IMR-90 (cell line): Measurements from ENCODE around the gene C20orf202. TPM values are rescaled to one million over a fixed set of nuclear protein-coding genes. Genes with fewer than 3 reads are reported as not detected.

ENCODE experiments used
- ATAC-seq: fragments of 200-7000 bp; cut with Tn5 transposase; 2 replicates; pipeline ENCODE4 v1.9.1; 2020; ENCODE audit warnings: low read depth, mild to moderate bottlenecking, moderate library complexity
- BruUV-seq: library from RNA; stranded (reverse); fragments of 400-500 nt; replicated peaks from 2 replicates; lab custom pipeline; 2021; lab: Mats Ljungman, UMichigan
- CTCF ChIA-PET: fragments of 300-600 bp; formaldehyde crosslinking; extraction: SDS; loops from one replicate; lab custom pipeline; 2021; ENCODE audit warnings: antibody characterized with exemption; lab: Yijun Ruan, JAX
- POLR2A ChIA-PET: fragments of 300-600 bp; sonication (Branson Sonifier 250); formaldehyde crosslinking; loops from one replicate; lab custom pipeline; 2022; ENCODE audit warnings: antibody characterized with exemption; ENCODE audit not compliant: unreplicated experiment; lab: Charles Lee
- DNase-seq: peaks from one replicate; pipeline ENCODE4 v3.0.0; 2013
- H2AFZ ChIP-seq: replicated peaks from 2 replicates; pipeline ENCODE3; 2013; ENCODE audit warnings: low read length, mild to moderate bottlenecking; ENCODE audit not compliant: poor library complexity
- H2AK5ac ChIP-seq: 2 replicates; pipeline ENCODE4 v1.6.1; 2013; ENCODE audit warnings: low read depth, low read length, inconsistent platforms
- H2AK9ac ChIP-seq: replicated peaks from 2 replicates; pipeline ENCODE3; 2013; ENCODE audit warnings: mild to moderate bottlenecking, low read depth, low read length, moderate library complexity; ENCODE audit not compliant: poor library complexity
- H2BK120ac ChIP-seq: 2 replicates; pipeline ENCODE4 v1.6.1; 2013; ENCODE audit warnings: low read depth, low read length, inconsistent platforms
- H2BK15ac ChIP-seq: 3 replicates; pipeline ENCODE4 v1.6.1; 2013; ENCODE audit warnings: low read depth, low read length, inconsistent platforms
- H2BK20ac ChIP-seq: 2 replicates; pipeline ENCODE4 v1.6.1; 2013; ENCODE audit warnings: low read depth, mild to moderate bottlenecking, inconsistent platforms, low read length, moderate library complexity
- H2BK5ac ChIP-seq: 2 replicates; pipeline ENCODE4 v1.6.1; 2013; ENCODE audit warnings: mild to moderate bottlenecking, low read depth, low read length, inconsistent platforms; ENCODE audit not compliant: poor library complexity, severe bottlenecking
- H3K14ac ChIP-seq: replicated peaks from 2 replicates; pipeline ENCODE4 v1.6.1; 2013; ENCODE audit warnings: low read depth, low read length, inconsistent platforms
- H3K18ac ChIP-seq: 2 replicates; pipeline ENCODE4 v1.6.1; 2013; ENCODE audit warnings: low read depth, low read length, control low read depth
- H3K23ac ChIP-seq: 2 replicates; pipeline ENCODE4 v1.6.1; 2013; ENCODE audit warnings: low read depth, low read length, inconsistent platforms
- H3K27ac ChIP-seq: 2 replicates; pipeline ENCODE4 v1.5.1; 2013; ENCODE audit warnings: mild to moderate bottlenecking, control low read depth, low read length; ENCODE audit not compliant: insufficient read depth
- H3K27me3 ChIP-seq: 2 replicates; pipeline ENCODE4 v1.6.1; 2013; ENCODE audit warnings: low read length; ENCODE audit not compliant: control insufficient read depth, insufficient read depth
- H3K36me3 ChIP-seq: 2 replicates; pipeline ENCODE4 v1.6.1; 2013; ENCODE audit warnings: low read length, mixed read lengths; ENCODE audit not compliant: control insufficient read depth, insufficient read depth
- H3K4ac ChIP-seq: 2 replicates; pipeline ENCODE4 v1.6.1; 2013; ENCODE audit warnings: low read depth, low read length, inconsistent platforms
- H3K4me1 ChIP-seq: 2 replicates; pipeline ENCODE4 v1.6.1; 2013; ENCODE audit warnings: low read length, mixed read lengths; ENCODE audit not compliant: control insufficient read depth, insufficient read depth
- H3K4me2 ChIP-seq: 2 replicates; pipeline ENCODE4 v1.6.1; 2013; ENCODE audit warnings: low read depth, mild to moderate bottlenecking, control low read depth, low read length, moderate library complexity
- H3K4me3 ChIP-seq: 2 replicates; pipeline ENCODE4 v1.5.1; 2013; ENCODE audit warnings: low read depth, mild to moderate bottlenecking, control low read depth, low read length, moderate library complexity; ENCODE audit not compliant: insufficient read depth
- H3K56ac ChIP-seq: 2 replicates; pipeline ENCODE4 v1.6.1; 2013; ENCODE audit warnings: low read length, inconsistent platforms; ENCODE audit not compliant: insufficient read depth; ENCODE audit errors: extremely low read depth
- H3K79me1 ChIP-seq, 2 experiments: 2 replicates each; pipeline ENCODE4 v1.6.1; 2013; ENCODE audit warnings: low read length in 2 of 2, inconsistent platforms in 1 of 2, low read depth in 1 of 2
- H3K9ac ChIP-seq: 2 replicates; pipeline ENCODE4 v1.6.1; 2013; ENCODE audit warnings: low read depth, low read length, control low read depth
- H3K9me1 ChIP-seq: 2 replicates; pipeline ENCODE4 v1.6.1; 2013; ENCODE audit warnings: low read length, inconsistent platforms; ENCODE audit not compliant: insufficient read depth
- H3K9me3 ChIP-seq: 2 replicates; pipeline ENCODE4 v1.6.1; 2013; ENCODE audit warnings: low read length; ENCODE audit not compliant: control insufficient read depth, insufficient read depth
- H4K20me1 ChIP-seq: 2 replicates; pipeline ENCODE4 v1.6.1; 2013; ENCODE audit warnings: low read length, inconsistent platforms; ENCODE audit not compliant: insufficient read depth
- H4K5ac ChIP-seq: 2 replicates; pipeline ENCODE4 v1.6.1; 2013; ENCODE audit warnings: mild to moderate bottlenecking, low read depth, low read length, control low read depth
- H4K8ac ChIP-seq, 2 experiments: 2 replicates each; pipeline ENCODE4 v1.6.1; 2013; ENCODE audit warnings: low read depth in 2 of 2, low read length in 2 of 2, control low read depth in 1 of 2, inconsistent platforms in 1 of 2
- H4K91ac ChIP-seq: 2 replicates; pipeline ENCODE4 v1.6.1; 2013; ENCODE audit warnings: low read depth, low read length, inconsistent platforms; ENCODE audit not compliant: insufficient read depth
- CEBPB ChIP-seq: IDR thresholded peaks from 2 replicates; pipeline ENCODE4 v1.6.1; 2012; ENCODE audit warnings: low read depth, low read length, improper control_type of control experiment
- CHD1 ChIP-seq: IDR thresholded peaks from 2 replicates; pipeline ENCODE4 v1.6.1; 2012; ENCODE audit warnings: low read depth, low read length, improper control_type of control experiment
- ELK1 ChIP-seq: fragments of 150-350 bp; IDR thresholded peaks from 2 replicates; pipeline ENCODE4 v1.6.1; 2016; ENCODE audit warnings: low read depth, mild to moderate bottlenecking, low read length, moderate library complexity, borderline replicate concordance
- FOS ChIP-seq: fragments of 150-350 bp; IDR thresholded peaks from 2 replicates; pipeline ENCODE4 v1.6.1; 2016; ENCODE audit warnings: low read depth, low read length
- MAFK ChIP-seq: IDR thresholded peaks from 2 replicates; pipeline ENCODE4 v1.6.1; 2012; ENCODE audit warnings: low read depth, low read length, improper control_type of control experiment
- MAZ ChIP-seq: IDR thresholded peaks from 2 replicates; pipeline ENCODE4 v1.6.1; 2012; ENCODE audit warnings: low read depth, mild to moderate bottlenecking, low read length, improper control_type of control experiment, moderate library complexity, borderline replicate concordance
- MXI1 ChIP-seq: IDR thresholded peaks from 2 replicates; pipeline ENCODE4 v1.6.1; 2012; ENCODE audit warnings: low read depth, mild to moderate bottlenecking, low read length, moderate library complexity, borderline replicate concordance
- NFE2L2 ChIP-seq: fragments of 150-350 bp; IDR thresholded peaks from 2 replicates; pipeline ENCODE4 v1.6.1; 2016; ENCODE audit warnings: low read depth, mild to moderate bottlenecking, low read length
- POLR2A ChIP-seq: IDR thresholded peaks from 2 replicates; pipeline ENCODE4 v1.6.1; 2012; ENCODE audit warnings: mild to moderate bottlenecking, low read depth, low read length
- RAD21 ChIP-seq: IDR thresholded peaks from 2 replicates; pipeline ENCODE4 v1.6.1; 2012; ENCODE audit warnings: low read length, improper control_type of control experiment
- RCOR1 ChIP-seq: IDR thresholded peaks from 2 replicates; pipeline ENCODE4 v1.6.1; 2012; ENCODE audit warnings: mild to moderate bottlenecking, low read length, improper control_type of control experiment; ENCODE audit not compliant: insufficient replicate concordance
- RFX5 ChIP-seq: IDR thresholded peaks from 2 replicates; pipeline ENCODE4 v1.8.0; 2012; ENCODE audit warnings: low read depth, mild to moderate bottlenecking, low read length, moderate library complexity
- SMC3 ChIP-seq: fragments of 150-350 bp; IDR thresholded peaks from 2 replicates; pipeline ENCODE4 v1.6.1; 2016; ENCODE audit warnings: low read depth, mild to moderate bottlenecking, antibody characterized with exemption, low read length, moderate library complexity
- WGBS, 2 experiments: methylation state at CpG; one replicate each; pipeline versions ENCODE4 v1.1.5 to v1.1.7; 2013; ENCODE audit warnings: missing lambda C conversion rate in 2 of 2; ENCODE audit not compliant: insufficient read length in 1 of 2; ENCODE audit errors: extremely low coverage in 2 of 2; 5-methylcytosine and 5-hydroxymethylcytosine counted together
- dilution Hi-C: fragments of 300-500 bp; cut with HindIII; formaldehyde crosslinking; loops from one replicate; pipeline ENCODE4 v1.14.3; 2018; ENCODE audit warnings: low sequenced_read_pairs; ENCODE audit not compliant: unreplicated experiment
- in situ Hi-C: fragments of 300-500 bp; cut with MboI; formaldehyde crosslinking; loops from 3 replicates; pipeline ENCODE4 v1.14.3; 2019; ENCODE audit warnings: low sequenced_read_pairs, inconsistent platforms, mixed read lengths
- intact Hi-C: fragments of 100-400 bp; cut with micrococcal nuclease; formaldehyde crosslinking; loops from 2 replicates; pipeline ENCODE4 v1.10.0; 2022
- polyA plus RNA-seq, 3 experiments: library from polyadenylated mRNA; depleted of rRNA; stranded (reverse); fragments of >200 nt; gene quantifications; 2 replicates each; pipeline ENCODE4 v1.2.3, GENCODE V29; 2012; ENCODE audit warnings: low replicate concordance in 1 of 3
- total RNA-seq: library from RNA; depleted of rRNA; stranded (reverse); fragments of >200 nt; gene quantifications from 2 replicates; pipeline ENCODE4 v1.2.3, GENCODE V29; 2012
- TF ChIP-seq, protein P1 (sequence below): fragments of 150-350 bp; IDR thresholded peaks from 2 replicates; pipeline ENCODE4 v1.6.1; 2017; ENCODE audit warnings: mild to moderate bottlenecking, antibody characterized with exemption, low read length, low read depth

The C20orf202 gene
- total and polyA plus RNA-seq, 2 of the 4 experiments (the other 2 are of a cell fraction) = not detected

GRCh38 chr20:1240549-1240948, 37.3 kb downstream of the C20orf202 start:
- no peak overlapping the region for H2BK120ac ChIP-seq
- no peak overlapping the region for H3K23ac ChIP-seq
- no peaks in the 10 kb centered on the region for H3K36me3 ChIP-seq
- DNase-seq (no peak), ATAC-seq (no peak)
- H3K27me3 ChIP-seq = peaks cover 5% of the 10 kb centered on the region
- intact Hi-C loops (no loop called here), dilution Hi-C loops (no loop called here), in situ Hi-C loops (no loop called here)
- WGBS, 2 experiments = 80% methylated on average over 1 of the region's 5 CpGs; no CpG with 5 or more reads in 1 of the 2 experiments
- H2AFZ ChIP-seq = no peak overlapping the region
- H3K56ac ChIP-seq = no peak overlapping the region
- H2AK5ac ChIP-seq = peak overlapping the region; percentile 4; the same call in 1 of the 2 replicates
- TF ChIP-seq, protein P1, sequence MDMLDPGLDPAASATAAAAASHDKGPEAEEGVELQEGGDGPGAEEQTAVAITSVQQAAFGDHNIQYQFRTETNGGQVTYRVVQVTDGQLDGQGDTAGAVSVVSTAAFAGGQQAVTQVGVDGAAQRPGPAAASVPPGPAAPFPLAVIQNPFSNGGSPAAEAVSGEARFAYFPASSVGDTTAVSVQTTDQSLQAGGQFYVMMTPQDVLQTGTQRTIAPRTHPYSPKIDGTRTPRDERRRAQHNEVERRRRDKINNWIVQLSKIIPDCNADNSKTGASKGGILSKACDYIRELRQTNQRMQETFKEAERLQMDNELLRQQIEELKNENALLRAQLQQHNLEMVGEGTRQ = no peak
- no peak for TF ChIP-seq MAFK
- TF ChIP-seq FOS = no peak
- TF ChIP-seq ELK1 = no peak
- TF ChIP-seq RAD21 = no peak
- no peak for TF ChIP-seq SMC3
- no peak for TF ChIP-seq CEBPB
- no peak for TF ChIP-seq RCOR1
- no peak for TF ChIP-seq MXI1
- no peak for TF ChIP-seq CHD1
- no peak for TF ChIP-seq MAZ
- TF ChIP-seq POLR2A = no peak
- no peak for TF ChIP-seq RFX5
- TF ChIP-seq NFE2L2 = no peak
- no peaks in the 10 kb centered on the region for H3K9me3 ChIP-seq
- POLR2A ChIA-PET = no interaction called here
- no peak overlapping the region for H4K5ac ChIP-seq
- H2AK9ac ChIP-seq = no peak overlapping the region
- no peak overlapping the region for H3K18ac ChIP-seq
- no peak overlapping the region for H3K4ac ChIP-seq
- no peak overlapping the region for H3K4me2 ChIP-seq
- no peak overlapping the region for H2BK5ac ChIP-seq
- no peak overlapping the region for H4K8ac ChIP-seq
- H3K9ac ChIP-seq = no peak overlapping the region
- H4K20me1 ChIP-seq = peaks cover 3% of the 10 kb centered on the region; the same call in 1 of the 2 replicates
- no peaks in the 10 kb centered on the region for H3K79me1 ChIP-seq
- H3K27ac ChIP-seq = no peak overlapping the region
- H4K91ac ChIP-seq = no peak overlapping the region
- no TSS peak for BruUV-seq
- CTCF ChIA-PET = interaction anchor here (1.3 kb wide), 1 partner anchor 13 kb away, joined by 4 read pairs; no protein-coding TSS in a partner anchor
- peaks cover 3% of the 10 kb centered on the region for H3K4me1 ChIP-seq
- H3K14ac ChIP-seq = no peak overlapping the region
- no peak overlapping the region for H3K4me3 ChIP-seq
- peaks cover 5% of the 10 kb centered on the region; the same call in 1 of the 2 replicates for H3K9me1 ChIP-seq
- H2BK20ac ChIP-seq = no peak overlapping the region; the same call in 1 of the 2 replicates
- no peak overlapping the region; the same call in 2 of the 3 replicates for H2BK15ac ChIP-seq
